HepG2 (cell line): Measurements from ENCODE around the gene GNAZ. TPM values are rescaled to one million over a fixed set of nuclear protein-coding genes. Genes with fewer than 3 reads are reported as not detected.

ENCODE experiments used
- ATAC-seq: fragments of 200-7000 bp; cut with Tn5 transposase; 3 replicates; pipeline ENCODE4 v1.9.1; 2020; ENCODE audit warnings: mild to moderate bottlenecking, moderate library complexity
- BruUV-seq: library from RNA; stranded (reverse); fragments of 400-500 nt; replicated peaks from 2 replicates; lab custom pipeline; 2021; lab: Mats Ljungman, UMichigan
- CTCF ChIA-PET: fragments of 300-600 bp; formaldehyde crosslinking; extraction: SDS; loops from one replicate; lab custom pipeline; 2021; ENCODE audit warnings: low total read pairs, inconsistent platforms, low intra/inter-chr PET ratio; lab: Yijun Ruan, JAX
- POLR2A ChIA-PET: fragments of 350-600 bp; sonication (Branson Sonifier 250); formaldehyde crosslinking; loops from one replicate; lab custom pipeline; 2020; ENCODE audit warnings: antibody characterized with exemption, inconsistent platforms; lab: Yijun Ruan, JAX
- DNase-seq: peaks from one replicate; pipeline ENCODE4 v3.0.0-alpha.2; 2015; ENCODE audit warnings: low spot score
- FAIRE-seq: peaks from 3 replicates; lab custom pipeline; 2011; peaks lifted over from hg19 to GRCh38; lab: Jason Lieb, UNC
- H2AFZ ChIP-seq: one replicate; pipeline ENCODE4 v1.6.1; 2011; ENCODE audit warnings: low read length, inconsistent platforms
- H3K27ac ChIP-seq: fragments of 300-600 bp; 3 replicates; pipeline ENCODE4 v1.8.0; 2011; ENCODE audit warnings: mixed run types, mild to moderate bottlenecking, mixed read lengths, low read length, inconsistent platforms; ENCODE audit not compliant: insufficient read depth; ENCODE audit errors: extremely low read length
- H3K27me3 ChIP-seq, 2 experiments: fragments of 200-600 bp in 1 of 2; 2 replicates in 1 of 2; 3 replicates in 1 of 2; pipeline versions ENCODE4 v1.6.0 to v1.8.0; 2011; ENCODE audit warnings: low read length in 2 of 2, mild to moderate bottlenecking in 2 of 2, moderate library complexity in 2 of 2, inconsistent platforms in 1 of 2; ENCODE audit not compliant: insufficient read depth in 2 of 2, control insufficient read depth in 1 of 2
- H3K36me3 ChIP-seq, 2 experiments: fragments of 200-600 bp in 1 of 2; replicated peaks in 1 of 2; 2 replicates in 1 of 2; 3 replicates in 1 of 2; pipeline versions ENCODE4 v1.5.1 to v1.8.0; 2011; ENCODE audit warnings: low read length in 2 of 2, inconsistent platforms in 1 of 2; ENCODE audit not compliant: insufficient read depth in 2 of 2, control insufficient read depth in 1 of 2
- H3K4me1 ChIP-seq: 2 replicates; pipeline ENCODE4 v1.5.1; 2012; ENCODE audit warnings: low read length, inconsistent platforms; ENCODE audit not compliant: insufficient read depth
- H3K4me2 ChIP-seq: 2 replicates; pipeline ENCODE4 v1.6.0; 2011; ENCODE audit warnings: low read depth, low read length, inconsistent platforms
- H3K4me3 ChIP-seq, 3 experiments: fragments of 200-600 bp in 1 of 3; sonication (generic), shearing (Covaris generic) in 1 of 3; replicated peaks in 1 of 3; 2 replicates each; pipeline ENCODE4 v1.5.1; 2011 to 2016; ENCODE audit warnings: low read length in 3 of 3, inconsistent platforms in 2 of 3, low read depth in 2 of 3, mild to moderate bottlenecking in 2 of 3, control low read depth in 1 of 3, mixed read lengths in 1 of 3; ENCODE audit not compliant: insufficient read depth in 1 of 3
- H3K79me2 ChIP-seq: one replicate; pipeline ENCODE4 v1.6.1; 2011; ENCODE audit warnings: low read length, inconsistent platforms; ENCODE audit not compliant: insufficient read depth
- H3K9ac ChIP-seq: 2 replicates; pipeline ENCODE4 v1.6.0; 2011; ENCODE audit warnings: mild to moderate bottlenecking, low read depth, low read length, inconsistent platforms; ENCODE audit not compliant: insufficient read depth
- H3K9me3 ChIP-seq: 2 replicates; pipeline ENCODE4 v1.5.1; 2012; ENCODE audit warnings: mild to moderate bottlenecking, low read length
- H4K20me1 ChIP-seq: 2 replicates; pipeline ENCODE4 v1.6.0; 2011; ENCODE audit warnings: inconsistent platforms, mild to moderate bottlenecking, low read length, moderate library complexity; ENCODE audit not compliant: insufficient read depth
- GLI4 ChIP-seq: sonication (generic); formaldehyde crosslinking; IDR thresholded peaks from 2 replicates; pipeline ENCODE4 v1.5.1; 2020; ENCODE audit warnings: missing genetic modification reagents, mild to moderate bottlenecking, moderate library complexity, borderline replicate concordance
- HCFC1 ChIP-seq: fragments of 150-350 bp; IDR thresholded peaks from 2 replicates; pipeline ENCODE4 v1.6.1; 2014; ENCODE audit warnings: low read depth, low read length
- HNRNPK ChIP-seq: fragments of 200-400 bp; formaldehyde crosslinking; IDR thresholded peaks from 2 replicates; pipeline ENCODE4 v1.6.1; 2018; ENCODE audit warnings: low read length, low read depth, moderate library complexity, mild to moderate bottlenecking; ENCODE audit not compliant: poor library complexity, severe bottlenecking
- NFIB ChIP-seq: sonication (generic); formaldehyde crosslinking; IDR thresholded peaks from 2 replicates; pipeline ENCODE4 v1.9.0; 2021; ENCODE audit warnings: missing genetic modification reagents, mild to moderate bottlenecking, borderline replicate concordance
- PHF8 ChIP-seq: sonication (generic); formaldehyde crosslinking; IDR thresholded peaks from 2 replicates; pipeline ENCODE4 v1.5.0; 2020; ENCODE audit warnings: missing genetic modification reagents
- PTBP1 ChIP-seq: fragments of 200-400 bp; formaldehyde crosslinking; IDR thresholded peaks from 2 replicates; pipeline ENCODE4 v1.6.1; 2018; ENCODE audit warnings: low read length, low read depth; ENCODE audit not compliant: poor library complexity, severe bottlenecking
- RFXAP ChIP-seq: sonication (generic); formaldehyde crosslinking; IDR thresholded peaks from 2 replicates; pipeline ENCODE4 v1.4.0; 2020; ENCODE audit warnings: missing genetic modification reagents, borderline replicate concordance
- TMF1 ChIP-seq: sonication (generic); formaldehyde crosslinking; IDR thresholded peaks from 2 replicates; pipeline ENCODE4 v1.8.1; 2022; ENCODE audit warnings: low read depth, missing genetic modification reagents
- ZNF709 ChIP-seq: sonication (generic); formaldehyde crosslinking; IDR thresholded peaks from 2 replicates; pipeline ENCODE4 v1.5.0; 2020; ENCODE audit warnings: mild to moderate bottlenecking, missing genetic modification reagents
- ZSCAN9 ChIP-seq: IDR thresholded peaks from 2 replicates; pipeline ENCODE4 v1.6.1; 2016; ENCODE audit warnings: borderline replicate concordance
- WGBS: methylation state at CpG from one replicate; pipeline ENCODE4 v1.1.6; 2017; ENCODE audit warnings: low lambda C conversion rate; 5-methylcytosine and 5-hydroxymethylcytosine counted together
- in situ Hi-C: cut with HindIII; loops from 2 replicates; pipeline ENCODE4 v1.10.0; 2017; ENCODE audit warnings: low pct_unique_long_range_greater_than_20kb; ENCODE audit not compliant: extremely low pct_ligation_motif_present
- intact Hi-C: fragments of 100-400 bp; cut with micrococcal nuclease; formaldehyde crosslinking; loops from one replicate; pipeline ENCODE4 v1.10.0; 2022; ENCODE audit not compliant: unreplicated experiment
- polyA plus RNA-seq, 8 experiments: library from polyadenylated mRNA; depleted of rRNA in 3 of 8; stranded (reverse) in 7 of 8; unstranded in 1 of 8; fragments of >200 nt; fragmentation: Illumina TruSeq in 4 of 8; extraction: Trizol in 4 of 8; gene quantifications; 2 replicates each; pipeline versions ENCODE4 v1.2.1 to v1.2.3, GENCODE V29; 2011 to 2016; ENCODE audit warnings: low read depth in 4 of 8, missing spikeins in 1 of 8, mixed read lengths in 1 of 8; ENCODE audit not compliant: insufficient read depth in 1 of 8
- total RNA-seq, 5 experiments: library from RNA; depleted of rRNA; stranded (reverse); fragments of >200 nt; fragmentation: Illumina TruSeq; extraction: Trizol; gene quantifications; 2 replicates each; pipeline ENCODE4 v1.2.3, GENCODE V29; 2016; ENCODE audit warnings: low read depth in 1 of 5
- TF ChIP-seq, protein P1 (sequence below): fragments of 450-650 bp; IDR thresholded peaks from 2 replicates; pipeline ENCODE4 v1.6.1; 2017; ENCODE audit warnings: mild to moderate bottlenecking
- TF ChIP-seq, protein P2 (sequence below): sonication (generic); formaldehyde crosslinking; IDR thresholded peaks from 2 replicates; pipeline ENCODE4 v1.5.1; 2020; ENCODE audit warnings: missing genetic modification reagents, mild to moderate bottlenecking, borderline replicate concordance

Gene GNAZ
- total and polyA plus RNA-seq, 2 of the 13 experiments (the other 11 are each of a cell fraction or from before 2014, with no cell fraction given): 11.4 to 22.3 TPM

DNA sequence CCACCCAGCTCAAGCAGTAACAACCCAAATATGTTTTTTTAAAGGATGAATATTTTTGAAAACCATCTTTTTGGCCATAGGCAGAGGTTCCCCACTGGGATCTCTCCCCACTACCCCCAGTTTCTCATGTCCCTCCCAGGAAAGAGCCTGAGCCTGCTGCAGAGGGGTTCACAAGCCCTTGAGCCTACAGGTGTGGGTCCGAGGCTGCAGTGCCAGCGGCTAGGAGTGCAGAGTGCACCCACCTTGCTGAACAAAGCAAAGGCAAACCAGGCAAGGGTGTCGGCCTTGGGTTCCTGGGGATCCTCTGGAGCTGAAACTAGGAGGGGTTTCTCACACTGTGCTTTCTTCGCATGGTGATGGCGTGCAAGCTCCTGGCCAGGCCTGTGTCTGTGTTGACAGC, 35.0 kb downstream of the GNAZ start:
- ChIA-PET POLR2A (no interaction called here), CTCF (no interaction called here)
- in situ Hi-C loops (no loop called here), intact Hi-C loops (no loop called here)
- Histone ChIP-seq H3K4me2 (no peak overlapping the region), H3K4me1 (peaks cover 10% of the 10 kb centered on the region; the same call in 1 of the 2 replicates), H3K4me3 (no peak overlapping the region), H4K20me1 (no peaks in the 10 kb centered on the region), H3K9me3 (no peaks in the 10 kb centered on the region), H3K27ac (no peak overlapping the region), H3K27me3 (no peaks in the 10 kb centered on the region), H2AFZ (no peak overlapping the region), H3K79me2 (no peaks in the 10 kb centered on the region), H3K36me3 (peaks cover under 1 to 7% of the 10 kb centered on the region in 2 experiments; a peak in 1 of 5 replicates), H3K9ac (no peak overlapping the region)
- FAIRE-seq (no peak), DNase-seq (no peak), ATAC-seq (no peak)
- TF ChIP-seq NFIB (CRISPR knock-in tag) (no peak), RFXAP (no peak), PTBP1 (no peak), GLI4 (CRISPR knock-in tag) (no peak), TMF1 (CRISPR knock-in tag) (no peak), PHF8 (CRISPR knock-in tag) (no peak), HCFC1 (no peak), ZNF709 (CRISPR knock-in tag) (no peak), HNRNPK (no peak), ZSCAN9 (CRISPR knock-in tag) (no peak)
- TF ChIP-seq, protein P1, sequence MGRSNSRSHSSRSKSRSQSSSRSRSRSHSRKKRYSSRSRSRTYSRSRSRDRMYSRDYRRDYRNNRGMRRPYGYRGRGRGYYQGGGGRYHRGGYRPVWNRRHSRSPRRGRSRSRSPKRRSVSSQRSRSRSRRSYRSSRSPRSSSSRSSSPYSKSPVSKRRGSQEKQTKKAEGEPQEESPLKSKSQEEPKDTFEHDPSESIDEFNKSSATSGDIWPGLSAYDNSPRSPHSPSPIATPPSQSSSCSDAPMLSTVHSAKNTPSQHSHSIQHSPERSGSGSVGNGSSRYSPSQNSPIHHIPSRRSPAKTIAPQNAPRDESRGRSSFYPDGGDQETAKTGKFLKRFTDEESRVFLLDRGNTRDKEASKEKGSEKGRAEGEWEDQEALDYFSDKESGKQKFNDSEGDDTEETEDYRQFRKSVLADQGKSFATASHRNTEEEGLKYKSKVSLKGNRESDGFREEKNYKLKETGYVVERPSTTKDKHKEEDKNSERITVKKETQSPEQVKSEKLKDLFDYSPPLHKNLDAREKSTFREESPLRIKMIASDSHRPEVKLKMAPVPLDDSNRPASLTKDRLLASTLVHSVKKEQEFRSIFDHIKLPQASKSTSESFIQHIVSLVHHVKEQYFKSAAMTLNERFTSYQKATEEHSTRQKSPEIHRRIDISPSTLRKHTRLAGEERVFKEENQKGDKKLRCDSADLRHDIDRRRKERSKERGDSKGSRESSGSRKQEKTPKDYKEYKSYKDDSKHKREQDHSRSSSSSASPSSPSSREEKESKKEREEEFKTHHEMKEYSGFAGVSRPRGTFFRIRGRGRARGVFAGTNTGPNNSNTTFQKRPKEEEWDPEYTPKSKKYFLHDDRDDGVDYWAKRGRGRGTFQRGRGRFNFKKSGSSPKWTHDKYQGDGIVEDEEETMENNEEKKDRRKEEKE: no peak
- TF ChIP-seq, protein P2, sequence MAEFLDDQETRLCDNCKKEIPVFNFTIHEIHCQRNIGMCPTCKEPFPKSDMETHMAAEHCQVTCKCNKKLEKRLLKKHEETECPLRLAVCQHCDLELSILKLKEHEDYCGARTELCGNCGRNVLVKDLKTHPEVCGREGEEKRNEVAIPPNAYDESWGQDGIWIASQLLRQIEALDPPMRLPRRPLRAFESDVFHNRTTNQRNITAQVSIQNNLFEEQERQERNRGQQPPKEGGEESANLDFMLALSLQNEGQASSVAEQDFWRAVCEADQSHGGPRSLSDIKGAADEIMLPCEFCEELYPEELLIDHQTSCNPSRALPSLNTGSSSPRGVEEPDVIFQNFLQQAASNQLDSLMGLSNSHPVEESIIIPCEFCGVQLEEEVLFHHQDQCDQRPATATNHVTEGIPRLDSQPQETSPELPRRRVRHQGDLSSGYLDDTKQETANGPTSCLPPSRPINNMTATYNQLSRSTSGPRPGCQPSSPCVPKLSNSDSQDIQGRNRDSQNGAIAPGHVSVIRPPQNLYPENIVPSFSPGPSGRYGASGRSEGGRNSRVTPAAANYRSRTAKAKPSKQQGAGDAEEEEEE (CRISPR knock-in tag): no peak
- no TSS peak for BruUV-seq
- WGBS: 100% methylated on average over 4 of the region's 5 CpGs
